K562 (cell line): Measurements from ENCODE around the gene LSP1. TPM values are rescaled to one million over a fixed set of nuclear protein-coding genes. Genes with fewer than 3 reads are reported as not detected.

ENCODE experiments used
- ATAC-seq: fragments of 200-7000 bp; cut with Tn5 transposase; 3 replicates; pipeline ENCODE4 v1.9.1; 2020; ENCODE audit warnings: moderate library complexity
- BruUV-seq: library from RNA; stranded (reverse); fragments of 400-500 nt; replicated peaks from 2 replicates; lab custom pipeline; 2021; lab: Mats Ljungman, UMichigan
- CTCF ChIA-PET: fragments of 300-600 bp; formaldehyde crosslinking; extraction: SDS; loops from one replicate; lab custom pipeline; 2021; ENCODE audit warnings: low intra/inter-chr PET ratio; lab: Yijun Ruan, JAX
- POLR2A ChIA-PET: fragments of 300-600, 350-650 bp; sonication (Branson Sonifier 250); formaldehyde crosslinking; extraction: SDS; loops from one replicate; lab custom pipeline; 2021; ENCODE audit warnings: antibody characterized with exemption, inconsistent platforms; lab: Yijun Ruan, JAX
- DNase-seq, 4 experiments: peaks; one replicate each; pipeline versions ENCODE4 v3.0.0 to v3.0.0-alpha.2; 2011 to 2018; ENCODE audit warnings: low spot score in 3 of 4, mixed read lengths in 3 of 4; ENCODE audit errors: extremely low read depth in 1 of 4
- FAIRE-seq: peaks from 2 replicates; lab custom pipeline; 2011; peaks lifted over from hg19 to GRCh38; lab: Jason Lieb, UNC
- H2AFZ ChIP-seq: 2 replicates; pipeline ENCODE4 v1.6.0; 2011; ENCODE audit warnings: low read depth, low read length, control low read depth, inconsistent platforms
- H3K27ac ChIP-seq: fragments of 200-600 bp; 3 replicates; pipeline ENCODE4 v1.8.0; 2011; ENCODE audit warnings: low read depth, mild to moderate bottlenecking, control low read depth, inconsistent platforms, low read length, moderate library complexity, mixed read lengths; ENCODE audit errors: extremely low read depth
- H3K27me3 ChIP-seq, 2 experiments: fragments of 300-600 bp in 1 of 2; 2 replicates in 1 of 2; 3 replicates in 1 of 2; pipeline versions ENCODE4 v1.6.0 to v1.8.0; 2011; ENCODE audit warnings: inconsistent platforms in 2 of 2, low read length in 2 of 2, mild to moderate bottlenecking in 1 of 2, mixed read lengths in 1 of 2, moderate library complexity in 1 of 2; ENCODE audit not compliant: control insufficient read depth in 2 of 2, insufficient read depth in 2 of 2
- H3K36me3 ChIP-seq: fragments of 300-600 bp; 3 replicates; pipeline ENCODE4 v1.8.0; 2011; ENCODE audit warnings: mild to moderate bottlenecking, low read length, inconsistent platforms; ENCODE audit not compliant: control insufficient read depth, insufficient read depth
- H3K4me1 ChIP-seq, 2 experiments: fragments of 200-600 bp in 1 of 2; replicated peaks in 1 of 2; 2 replicates in 1 of 2; 3 replicates in 1 of 2; pipeline versions ENCODE4 v1.5.1 to v1.8.0; 2011; ENCODE audit warnings: inconsistent platforms in 2 of 2, low read length in 2 of 2, mild to moderate bottlenecking in 1 of 2, mixed read lengths in 1 of 2, moderate library complexity in 1 of 2; ENCODE audit not compliant: control insufficient read depth in 2 of 2, insufficient read depth in 2 of 2
- H3K4me2 ChIP-seq: 2 replicates; pipeline ENCODE4 v1.6.1; 2011; ENCODE audit warnings: low read length, control low read depth, inconsistent platforms, mixed read lengths; ENCODE audit not compliant: insufficient read depth
- H3K4me3 ChIP-seq: fragments of 200-600 bp; sonication (generic), shearing (Covaris generic); 2 replicates; pipeline ENCODE4 v1.5.1; 2016; ENCODE audit warnings: control low read depth, inconsistent platforms
- H3K79me2 ChIP-seq: fragments of 200-600 bp; 3 replicates; pipeline ENCODE4 v1.8.0; 2011; ENCODE audit warnings: low read length, inconsistent platforms; ENCODE audit not compliant: control insufficient read depth, insufficient read depth
- H3K9ac ChIP-seq, 2 experiments: 2 replicates each; pipeline versions ENCODE4 v1.6.0 to v1.6.1; 2011; ENCODE audit warnings: low read depth in 2 of 2, low read length in 2 of 2, control low read depth in 1 of 2, inconsistent platforms in 1 of 2, mild to moderate bottlenecking in 1 of 2, mixed read lengths in 1 of 2; ENCODE audit not compliant: insufficient read depth in 1 of 2
- H3K9me1 ChIP-seq: one replicate; pipeline ENCODE4 v1.6.0; 2011; ENCODE audit warnings: inconsistent platforms, mild to moderate bottlenecking, low read length, moderate library complexity; ENCODE audit not compliant: control insufficient read depth, insufficient read depth
- H3K9me3 ChIP-seq: replicated peaks from 2 replicates; pipeline ENCODE4 v1.5.1; 2011; ENCODE audit warnings: low read depth, low read length, inconsistent platforms; ENCODE audit not compliant: control insufficient read depth, insufficient read depth
- H4K20me1 ChIP-seq: replicated peaks from 2 replicates; pipeline ENCODE4 v1.6.1; 2011; ENCODE audit warnings: low read length, inconsistent platforms, mixed read lengths; ENCODE audit not compliant: control insufficient read depth, insufficient read depth
- ADNP ChIP-seq: fragments of 200-800 bp; sonication (Bioruptor generic); IDR thresholded peaks from 2 replicates; pipeline ENCODE4 v1.6.1; 2016; ENCODE audit warnings: missing genetic modification characterization, missing compliant biosample characterization
- BRD9 ChIP-seq: fragments of 450-650 bp; IDR thresholded peaks from 2 replicates; pipeline ENCODE4 v1.6.1; 2018; ENCODE audit warnings: low read depth; ENCODE audit not compliant: partially characterized antibody
- CCAR2 ChIP-seq: fragments of 200-400 bp; formaldehyde crosslinking; IDR thresholded peaks from 2 replicates; pipeline ENCODE4 v1.6.1; 2017; ENCODE audit warnings: mild to moderate bottlenecking, low read depth, low read length
- ETV5 ChIP-seq: sonication (generic); formaldehyde crosslinking; IDR thresholded peaks from 2 replicates; pipeline ENCODE4 v1.4.0; 2020; ENCODE audit warnings: low read depth, mild to moderate bottlenecking, missing genetic modification reagents
- HCFC1 ChIP-seq: IDR thresholded peaks from 2 replicates; pipeline ENCODE4 v1.6.1; 2012; ENCODE audit warnings: low read depth, low read length, improper control_type of control experiment
- JUN ChIP-seq, 2 experiments: sonication (generic) in 1 of 2; formaldehyde crosslinking in 1 of 2; IDR thresholded peaks; 2 replicates each; pipeline versions ENCODE4 v1.6.1 to v1.8.0; 2012 to 2022; ENCODE audit warnings: borderline replicate concordance in 2 of 2, mild to moderate bottlenecking in 2 of 2, improper control_type of control experiment in 1 of 2, low read depth in 1 of 2, low read length in 1 of 2, missing genetic modification reagents in 1 of 2
- KLF1 ChIP-seq: fragments of 450-650 bp; IDR thresholded peaks from 2 replicates; pipeline ENCODE4 v1.6.1; 2016; ENCODE audit warnings: missing genetic modification characterization, missing compliant biosample characterization
- MYBL2 ChIP-seq, 2 experiments: fragments of 450-650 bp in 1 of 2; sonication (generic) in 1 of 2; formaldehyde crosslinking in 1 of 2; IDR thresholded peaks; 2 replicates each; pipeline versions ENCODE4 v1.6.1 to v1.8.1; 2017 to 2022; ENCODE audit warnings: borderline replicate concordance in 1 of 2, inconsistent platforms in 1 of 2, low read depth in 1 of 2, mild to moderate bottlenecking in 1 of 2, missing genetic modification reagents in 1 of 2, moderate library complexity in 1 of 2
- NFE2 ChIP-seq: IDR thresholded peaks from 2 replicates; pipeline ENCODE4 v1.6.1; 2014; ENCODE audit warnings: antibody characterized with exemption, low read depth
- PML ChIP-seq: IDR thresholded peaks from 2 replicates; pipeline ENCODE4 v1.6.1; 2012; ENCODE audit warnings: low read length, inconsistent platforms
- PTRF ChIP-seq: fragments of 450-650 bp; IDR thresholded peaks from 2 replicates; pipeline ENCODE4 v1.6.1; 2016; ENCODE audit warnings: mild to moderate bottlenecking, missing genetic modification characterization, missing compliant biosample characterization
- RB1 ChIP-seq: fragments of 450-650 bp; IDR thresholded peaks from 2 replicates; pipeline ENCODE4 v1.6.1; 2017; ENCODE audit warnings: low read depth, mild to moderate bottlenecking
- SAFB ChIP-seq: fragments of 200-400 bp; formaldehyde crosslinking; IDR thresholded peaks from 2 replicates; pipeline ENCODE4 v1.6.1; 2017; ENCODE audit warnings: low read depth, low read length, borderline replicate concordance
- SP1 ChIP-seq: sonication (generic); formaldehyde crosslinking; IDR thresholded peaks from 2 replicates; pipeline ENCODE4 v1.8.1; 2022; ENCODE audit warnings: mild to moderate bottlenecking, missing genetic modification reagents
- TCF7 ChIP-seq: sonication (generic); IDR thresholded peaks from 2 replicates; pipeline ENCODE4 v1.6.1; 2016; ENCODE audit warnings: antibody characterized with exemption, borderline replicate concordance
- TCFL5 ChIP-seq: fragments of 250-450 bp; sonication (Bioruptor Pico); conservative IDR thresholded peaks from 2 replicates; pipeline ENCODE4 v1.6.1; 2021; ENCODE audit warnings: mild to moderate bottlenecking, moderate library complexity, matching md5 sums
- ZNF3 ChIP-seq: fragments of 250-450 bp; sonication (Bioruptor Pico); IDR thresholded peaks from 2 replicates; pipeline ENCODE4 v1.5.0; 2021; ENCODE audit warnings: mild to moderate bottlenecking, moderate library complexity
- WGBS: fragments of 100-300 bp; shearing (Covaris generic); methylation state at CpG from one replicate; pipeline ENCODE4 v1.1.6; 2016; ENCODE audit warnings: low coverage, mixed read lengths; ENCODE audit not compliant: insufficient coverage; ENCODE audit errors: missing lambda C conversion rate; 5-methylcytosine and 5-hydroxymethylcytosine counted together
- in situ Hi-C: fragments of 300-500 bp; cut with MboI; formaldehyde crosslinking; loops from 4 replicates; pipeline ENCODE4 v1.15.0; 2018; ENCODE audit warnings: inconsistent platforms, mixed read lengths
- intact Hi-C: fragments of 100-400 bp; cut with micrococcal nuclease; formaldehyde crosslinking; loops from 2 replicates; pipeline ENCODE4 v1.14.2; 2022
- polyA plus RNA-seq, 8 experiments: library from polyadenylated mRNA; depleted of rRNA in 4 of 8; stranded (reverse) in 5 of 8; unstranded in 3 of 8; fragments of >200 nt; fragmentation: Nextera tagmentation in 2 of 8; fragmentation: Illumina TruSeq in 1 of 8; extraction: Ambion mirVana in 2 of 8; extraction: Trizol in 1 of 8; gene quantifications; 2 replicates each; pipeline versions ENCODE4 v1.2.1 to v1.2.3, GENCODE V29; 2011 to 2014; ENCODE audit warnings: inconsistent platforms in 1 of 8, missing spikeins in 1 of 8
- total RNA-seq, 7 experiments: library from RNA; depleted of rRNA in 6 of 7; stranded (reverse); fragments of >200 nt in 6 of 7; fragmentation: Illumina TruSeq in 2 of 7; extraction: Trizol in 2 of 7; gene quantifications; 2 replicates each; pipeline versions ENCODE4 v1.2.1 to v1.2.3, GENCODE V29; 2011 to 2021; ENCODE audit warnings: low replicate concordance in 1 of 7
- TF ChIP-seq, protein P1 (sequence below): fragments of 450-650 bp; IDR thresholded peaks from 2 replicates; pipeline ENCODE4 v1.6.1; 2018; ENCODE audit not compliant: partially characterized antibody
- TF ChIP-seq, protein P2 (sequence below): fragments of 250-450 bp; sonication (Bioruptor Pico); IDR thresholded peaks from 2 replicates; pipeline ENCODE4 v1.8.0; 2021; ENCODE audit warnings: moderate library complexity, mild to moderate bottlenecking, inconsistent platforms

Gene LSP1
- total and polyA plus RNA-seq, 9 of the 15 experiments (the other 6 are each of a cell fraction or from before 2014, with no cell fraction given), result 0.08 to 2.9 (median 0.65) TPM; not detected in 2

DNA sequence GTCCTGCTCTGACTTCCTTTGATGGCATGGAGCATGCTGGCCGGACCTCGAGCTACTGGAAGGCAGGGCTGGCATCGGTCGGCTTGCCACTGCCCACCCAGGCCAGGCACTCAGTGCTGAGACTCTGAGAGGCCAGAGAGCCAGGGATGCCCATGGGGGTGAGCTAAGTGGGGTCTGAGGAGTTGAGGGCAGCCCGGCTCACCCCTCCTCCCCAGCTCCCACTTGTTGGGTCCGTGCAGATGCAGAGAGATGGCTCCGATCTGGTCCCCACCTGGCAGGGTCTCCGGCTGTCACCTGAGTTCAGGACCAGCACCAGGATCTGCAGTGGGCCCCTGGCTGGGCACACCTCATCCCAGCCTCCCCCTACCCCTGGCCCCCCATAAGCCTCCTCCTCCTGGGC, 13.3 kb downstream of the LSP1 start (continued):
- TF ChIP-seq HCFC1, result no peak
- TF ChIP-seq SAFB, result no peak

- no peaks in the 10 kb centered on the region for H3K9me3 ChIP-seq
- no TSS peak for BruUV-seq
- no peaks in the 10 kb centered on the region for H3K9me1 ChIP-seq
- H3K36me3 ChIP-seq, result no peaks in the 10 kb centered on the region
- TF ChIP-seq PTRF, result no peak
- TF ChIP-seq TCF7, result no peak
- TF ChIP-seq, protein P1, sequence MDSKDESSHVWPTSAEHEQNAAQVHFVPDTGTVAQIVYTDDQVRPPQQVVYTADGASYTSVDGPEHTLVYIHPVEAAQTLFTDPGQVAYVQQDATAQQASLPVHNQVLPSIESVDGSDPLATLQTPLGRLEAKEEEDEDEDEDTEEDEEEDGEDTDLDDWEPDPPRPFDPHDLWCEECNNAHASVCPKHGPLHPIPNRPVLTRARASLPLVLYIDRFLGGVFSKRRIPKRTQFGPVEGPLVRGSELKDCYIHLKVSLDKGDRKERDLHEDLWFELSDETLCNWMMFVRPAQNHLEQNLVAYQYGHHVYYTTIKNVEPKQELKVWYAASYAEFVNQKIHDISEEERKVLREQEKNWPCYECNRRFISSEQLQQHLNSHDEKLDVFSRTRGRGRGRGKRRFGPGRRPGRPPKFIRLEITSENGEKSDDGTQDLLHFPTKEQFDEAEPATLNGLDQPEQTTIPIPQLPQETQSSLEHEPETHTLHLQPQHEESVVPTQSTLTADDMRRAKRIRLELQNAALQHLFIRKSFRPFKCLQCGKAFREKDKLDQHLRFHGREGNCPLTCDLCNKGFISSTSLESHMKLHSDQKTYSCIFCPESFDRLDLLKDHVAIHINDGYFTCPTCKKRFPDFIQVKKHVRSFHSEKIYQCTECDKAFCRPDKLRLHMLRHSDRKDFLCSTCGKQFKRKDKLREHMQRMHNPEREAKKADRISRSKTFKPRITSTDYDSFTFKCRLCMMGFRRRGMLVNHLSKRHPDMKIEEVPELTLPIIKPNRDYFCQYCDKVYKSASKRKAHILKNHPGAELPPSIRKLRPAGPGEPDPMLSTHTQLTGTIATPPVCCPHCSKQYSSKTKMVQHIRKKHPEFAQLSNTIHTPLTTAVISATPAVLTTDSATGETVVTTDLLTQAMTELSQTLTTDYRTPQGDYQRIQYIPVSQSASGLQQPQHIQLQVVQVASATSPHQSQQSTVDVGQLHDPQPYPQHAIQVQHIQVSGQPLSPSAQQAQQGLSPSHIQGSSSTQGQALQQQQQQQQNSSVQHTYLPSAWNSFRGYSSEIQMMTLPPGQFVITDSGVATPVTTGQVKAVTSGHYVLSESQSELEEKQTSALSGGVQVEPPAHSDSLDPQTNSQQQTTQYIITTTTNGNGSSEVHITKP, result no peak
- TF ChIP-seq, protein P2, sequence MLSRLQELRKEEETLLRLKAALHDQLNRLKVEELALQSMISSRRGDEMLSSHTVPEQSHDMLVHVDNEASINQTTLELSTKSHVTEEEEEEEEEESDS (CRISPR knock-in tag), result no peak
- TF ChIP-seq SP1 (CRISPR knock-in tag), result no peak
- TF ChIP-seq RB1, result no peak
- no peak for TF ChIP-seq TCFL5
- TF ChIP-seq JUN (IDR thresholded peaks at IDR 0.05; ENCODE audit: borderline replicate concordance, low read depth, low read length), result no peak
- TF ChIP-seq JUN (CRISPR knock-in tag; IDR thresholded peaks at IDR 0.05; ENCODE audit: borderline replicate concordance), result no peak
- no peak for TF ChIP-seq ZNF3 (CRISPR knock-in tag)
- TF ChIP-seq NFE2, result no peak
- TF ChIP-seq KLF1 (tag), result no peak
- no peak for TF ChIP-seq BRD9
- no peak for TF ChIP-seq ADNP (tag)
- no peak for TF ChIP-seq MYBL2 (IDR thresholded peaks at IDR 0.05; ENCODE audit: low read depth)
- TF ChIP-seq MYBL2 (CRISPR knock-in tag; IDR thresholded peaks at IDR 0.05; ENCODE audit: borderline replicate concordance), result no peak
- no peak for TF ChIP-seq PML
- TF ChIP-seq ETV5 (CRISPR knock-in tag), result no peak
- no peak for TF ChIP-seq CCAR2
- H3K4me3 ChIP-seq, result no peak overlapping the region
- H3K79me2 ChIP-seq, result no peaks in the 10 kb centered on the region
- ChIA-PET POLR2A (no interaction called here), CTCF (no interaction called here)
- DNase-seq, result no peak
- H3K9ac ChIP-seq, result no peak overlapping the region
- no peak overlapping the region for H2AFZ ChIP-seq
- intact Hi-C loops, result no loop called here
- WGBS, result 3% methylated on average over 15 of the region's 15 CpGs
- in situ Hi-C loops, result no loop called here
- H4K20me1 ChIP-seq, result 0 out of 2 replicates have a peak, but pooled peaks cover 5% of the 10 kb centered on the region
- FAIRE-seq, result no peak
- H3K27ac ChIP-seq, result no peak overlapping the region
- H3K4me2 ChIP-seq, result no peak overlapping the region
- peaks cover 23 to 74% of the 10 kb centered on the region in 2 experiments; a peak in 4 of 5 replicates for H3K27me3 ChIP-seq
- H3K4me1 ChIP-seq, result peaks cover 0 to 37% of the 10 kb centered on the region in 2 experiments; a peak in 2 of 5 replicates
- no peak for ATAC-seq
These were observed 13.9 kb downstream of the LSP1 start for GRCh38 chr11:1866776-1867175.
